CD4-positive, alpha-beta T cell (primary cell): ENCODE results near the gene KLRF1. TPM values are rescaled to one million over a fixed set of nuclear protein-coding genes. Genes with fewer than 3 reads are reported as not detected.
A peak's percentile ranks its signal among the peaks of the same experiment; 100 is the strongest.

Source experiments
- ATAC-seq: fragments of 200-7000 bp; cut with Tn5 transposase; one replicate; pipeline ENCODE4 v1.10.0; 2022; ENCODE audit warnings: mild to moderate bottlenecking; ENCODE audit not compliant: poor library complexity
- CTCF ChIA-PET: fragments of 350-600 bp; sonication (Branson Sonifier 250); formaldehyde crosslinking; loops from one replicate; lab custom pipeline; 2021; ENCODE audit warnings: antibody characterized with exemption, inconsistent platforms; lab: Charles Lee
- POLR2A ChIA-PET: fragments of 350-600 bp; sonication (Branson Sonifier 250); formaldehyde crosslinking; loops from one replicate; lab custom pipeline; 2021; ENCODE audit warnings: antibody characterized with exemption, inconsistent platforms; lab: Charles Lee
- DNase-seq, 14 experiments: peaks; one replicate each; pipeline ENCODE4 v3.0.0-alpha.2; 2013 to 2020; ENCODE audit warnings: mixed read lengths in 2 of 14
- H3K27ac ChIP-seq, 2 donors: one replicate each; pipeline versions ENCODE4 v1.5.1 to v1.7.0; 2013; ENCODE audit warnings: low read length in 2 of 2, low read depth in 1 of 2, mild to moderate bottlenecking in 1 of 2
- H3K27me3 ChIP-seq, 2 experiments: 1 replicate in 1 of 2; 2 replicates in 1 of 2; pipeline versions ENCODE4 v1.6.1 to v1.7.0; 2013; ENCODE audit warnings: low read length in 2 of 2, control low read depth in 1 of 2, mild to moderate bottlenecking in 1 of 2, moderate library complexity in 1 of 2; ENCODE audit not compliant: insufficient read depth in 2 of 2, control insufficient read depth in 1 of 2
- H3K36me3 ChIP-seq: one replicate; pipeline ENCODE4 v1.6.1; 2013; ENCODE audit warnings: low read length, control low read depth; ENCODE audit not compliant: insufficient read depth
- H3K4me1 ChIP-seq: one replicate; pipeline ENCODE4 v1.6.1; 2013; ENCODE audit warnings: low read length, control low read depth; ENCODE audit not compliant: insufficient read depth
- H3K4me3 ChIP-seq: one replicate; pipeline ENCODE4 v1.5.1; 2013; ENCODE audit warnings: mild to moderate bottlenecking, low read length, moderate library complexity
- H3K9me3 ChIP-seq, 2 experiments: 1 replicate in 1 of 2; 2 replicates in 1 of 2; pipeline versions ENCODE4 v1.6.1 to v1.7.0; 2013; ENCODE audit warnings: low read length in 2 of 2, mild to moderate bottlenecking in 2 of 2, control low read depth in 1 of 2, moderate library complexity in 1 of 2; ENCODE audit not compliant: control insufficient read depth in 1 of 2, insufficient read depth in 1 of 2
- H3K27ac Mint-ChIP-seq: one replicate; pipeline ENCODE4 v1.8.0; 2020; ENCODE audit warnings: mixed read lengths
- H3K27me3 Mint-ChIP-seq: one replicate; pipeline ENCODE4 v1.8.0; 2021; ENCODE audit warnings: mixed read lengths
- H3K36me3 Mint-ChIP-seq: one replicate; pipeline ENCODE4 v1.8.0; 2021; ENCODE audit warnings: low read depth, mixed read lengths
- H3K4me1 Mint-ChIP-seq: one replicate; pipeline ENCODE4 v1.8.0; 2021; ENCODE audit warnings: low read depth, mixed read lengths
- H3K4me3 Mint-ChIP-seq: one replicate; pipeline ENCODE4 v1.8.0; 2020; ENCODE audit warnings: mild to moderate bottlenecking, mixed read lengths
- H3K9me3 Mint-ChIP-seq: one replicate; pipeline ENCODE4 v1.8.0; 2020; ENCODE audit warnings: mixed read lengths
- CTCF ChIP-seq: fragments of 200-600 bp; IDR thresholded peaks from one replicate; pipeline ENCODE4 v1.8.0; 2022; ENCODE audit warnings: antibody characterized with exemption, mild to moderate bottlenecking
- intact Hi-C, 2 experiments: fragments of 100-400 bp; cut with DNase I in 1 of 2; cut with micrococcal nuclease in 1 of 2; formaldehyde crosslinking; loops; one replicate each; pipeline versions ENCODE4 v1.15.1 to v1.9.0; 2023 to 2025; cut with DNase I, micrococcal nuclease
- total RNA-seq, 174 experiments: library from RNA in 2 of 174; stranded (reverse) in 2 of 174; gene quantifications; one replicate each; pipeline ENCODE4 v1.2.3 and lab custom pipeline; 2021 to 2026

Gene KLRF1
- total RNA-seq, 2 experiments from 2014 or later: 0.44 TPM; not detected in 1

- no peak for TF ChIP-seq CTCF
- POLR2A ChIA-PET: interaction anchor here (0.7 to 9.6 kb wide), 28 partner anchors 10 to 1625 kb away, joined by 3 to 145 read pairs (median 4); partner anchors contain the start of genes CD69, GABARAPL1 and MAGOHB
- Mint-ChIP-seq H3K36me3 (peaks cover 58% of the 10 kb centered on the region), H3K4me3 (peak overlapping the region; percentile 92), H3K4me1 (peaks cover 46% of the 10 kb centered on the region), H3K27ac (peak overlapping the region; percentile 98), H3K27me3 (no peaks in the 10 kb centered on the region), H3K9me3 (peaks cover 4% of the 10 kb centered on the region)
- H3K9me3 ChIP-seq: peaks cover 0 to 11% of the 10 kb centered on the region in 2 experiments
- H3K4me1 ChIP-seq: peaks cover 7% of the 10 kb centered on the region
- H3K4me3 ChIP-seq: peak overlapping the region; percentile 76
- ATAC-seq: no peak
- DNase-seq: peak in 3 of 14 experiments; percentile 31 to 57 (median 43)
- CTCF ChIA-PET: interaction anchor here (0.9 to 1.7 kb wide), 5 partner anchors 54 to 125 kb away, joined by 3 to 9 read pairs (median 5); no protein-coding TSS in a partner anchor
- no peaks in the 10 kb centered on the region for H3K27me3 ChIP-seq
- peak overlapping the region; percentile 90 to 91 for H3K27ac ChIP-seq
- intact Hi-C loops: loop anchor here (2.0 to 10.0 kb wide), 8 partner anchors 38 to 346 kb away; partner anchors contain the start of gene GABARAPL1 (in 1 of the 2)
- no peaks in the 10 kb centered on the region for H3K36me3 ChIP-seq
These were observed 41.1 kb downstream of the KLRF1 start for GRCh38 chr12:9868311-9868801.

- TF ChIP-seq CTCF: no peak
- H3K36me3 ChIP-seq: no peaks in the 10 kb centered on the region
- POLR2A ChIA-PET: interaction anchor here (0.6 to 9.6 kb wide), 37 partner anchors 8 to 1678 kb away, joined by 3 to 145 read pairs (median 4); partner anchors contain the start of genes CD69, GABARAPL1, MAGOHB and SMIM10L1
- no peaks in the 10 kb centered on the region for H3K27me3 Mint-ChIP-seq
- peaks cover 52% of the 10 kb centered on the region for H3K36me3 Mint-ChIP-seq
- intact Hi-C loops: loop anchor here (2.0 to 10.0 kb wide), 8 partner anchors 38 to 346 kb away; partner anchors contain the start of gene GABARAPL1 (in 1 of the 2)
- H3K27ac Mint-ChIP-seq: peak overlapping the region; percentile 98
- no peaks in the 10 kb centered on the region for H3K9me3 Mint-ChIP-seq
- H3K4me1 ChIP-seq: peaks cover 7% of the 10 kb centered on the region
- peaks cover 0 to 5% of the 10 kb centered on the region in 2 experiments for H3K9me3 ChIP-seq
- ATAC-seq (no peak), DNase-seq (no peak)
- H3K4me3 Mint-ChIP-seq: peak overlapping the region; percentile 92
- CTCF ChIA-PET: interaction anchor here (0.9 to 1.7 kb wide), 4 partner anchors 55 to 126 kb away, joined by 3 to 9 read pairs (median 4); no protein-coding TSS in a partner anchor
- peak overlapping the region; percentile 76 for H3K4me3 ChIP-seq
- H3K27ac ChIP-seq: peak overlapping the region; percentile 90 to 91
- H3K4me1 Mint-ChIP-seq: peaks cover 40% of the 10 kb centered on the region
- H3K27me3 ChIP-seq: no peaks in the 10 kb centered on the region
These were observed 41.6 kb downstream of the KLRF1 start for GRCh38 chr12:9868951-9869306.

GRCh38 chr12:9869307-9870161, 42.3 kb downstream of the KLRF1 start, which contains the start of gene CLEC2B:
CLEC2B (minus strand) TSS chr12:9869354.
- Mint-ChIP-seq H3K4me3 (peak within 1 kb of the TSS; percentile 92), H3K27me3 (no peaks in the 10 kb centered on the region), H3K4me1 (peaks cover 34% of the 10 kb centered on the region), H3K36me3 (peaks cover 47% of the 10 kb centered on the region), H3K9me3 (no peaks in the 10 kb centered on the region), H3K27ac (peak within 1 kb of the TSS; percentile 98)
- peak within 1 kb of the TSS; percentile 90 to 91 for H3K27ac ChIP-seq
- DNase-seq (peak in 4 of 14 experiments; percentile 33 to 86 (median 78)), ATAC-seq (peak; percentile 68)
- no peak for TF ChIP-seq CTCF
- H3K4me3 ChIP-seq: peak within 1 kb of the TSS; percentile 76
- H3K9me3 ChIP-seq: no peaks in the 10 kb centered on the region
- intact Hi-C loops: loop anchor here (2.0 to 10.0 kb wide), 9 partner anchors 37 to 495 kb away; partner anchors contain the start of gene GABARAPL1 (in 1 of the 2)
- CTCF ChIA-PET: interaction anchor here (0.9 to 1.7 kb wide), 4 partner anchors 56 to 126 kb away, joined by 3 to 9 read pairs (median 4); no protein-coding TSS in a partner anchor
- H3K27me3 ChIP-seq: no peaks in the 10 kb centered on the region
- no peaks in the 10 kb centered on the region for H3K36me3 ChIP-seq
- POLR2A ChIA-PET: interaction anchor here (0.6 to 9.6 kb wide), 40 partner anchors 8 to 1677 kb away, joined by 3 to 145 read pairs (median 4); partner anchors contain the start of genes CD69, GABARAPL1, MAGOHB and SMIM10L1
- H3K4me1 ChIP-seq: peaks cover 7% of the 10 kb centered on the region
